GM12872 (cell line): Measurements from ENCODE around the gene LHPP.

Source experiments
- TF ChIP-seq, protein P1 (sequence below): IDR thresholded peaks from 3 replicates; pipeline ENCODE4 v1.5.1; 2011; ENCODE audit warnings: low read depth, mild to moderate bottlenecking, low read length, moderate library complexity; ENCODE audit not compliant: insufficient read depth

The LHPP gene

DNA sequence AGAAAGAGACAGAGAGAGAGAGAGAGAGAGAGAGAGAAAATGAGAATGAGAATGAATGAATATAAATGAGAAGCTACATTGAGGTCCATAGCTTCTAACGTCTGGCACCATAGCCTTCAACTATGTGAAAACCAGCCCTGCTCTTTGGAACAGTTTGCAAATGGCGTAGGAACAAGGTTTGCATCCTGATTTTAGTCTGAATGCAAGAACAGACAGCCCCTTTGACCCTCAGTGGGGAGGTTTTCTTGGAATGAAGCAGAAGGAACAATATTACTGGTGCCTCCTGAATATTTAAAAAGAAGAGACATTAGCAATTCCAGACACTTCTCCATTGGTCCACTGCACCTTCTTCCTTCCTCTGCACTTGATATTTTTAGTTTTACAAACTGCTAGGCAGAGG lies 23.0 kb downstream of the LHPP start:
- TF ChIP-seq, protein P1, sequence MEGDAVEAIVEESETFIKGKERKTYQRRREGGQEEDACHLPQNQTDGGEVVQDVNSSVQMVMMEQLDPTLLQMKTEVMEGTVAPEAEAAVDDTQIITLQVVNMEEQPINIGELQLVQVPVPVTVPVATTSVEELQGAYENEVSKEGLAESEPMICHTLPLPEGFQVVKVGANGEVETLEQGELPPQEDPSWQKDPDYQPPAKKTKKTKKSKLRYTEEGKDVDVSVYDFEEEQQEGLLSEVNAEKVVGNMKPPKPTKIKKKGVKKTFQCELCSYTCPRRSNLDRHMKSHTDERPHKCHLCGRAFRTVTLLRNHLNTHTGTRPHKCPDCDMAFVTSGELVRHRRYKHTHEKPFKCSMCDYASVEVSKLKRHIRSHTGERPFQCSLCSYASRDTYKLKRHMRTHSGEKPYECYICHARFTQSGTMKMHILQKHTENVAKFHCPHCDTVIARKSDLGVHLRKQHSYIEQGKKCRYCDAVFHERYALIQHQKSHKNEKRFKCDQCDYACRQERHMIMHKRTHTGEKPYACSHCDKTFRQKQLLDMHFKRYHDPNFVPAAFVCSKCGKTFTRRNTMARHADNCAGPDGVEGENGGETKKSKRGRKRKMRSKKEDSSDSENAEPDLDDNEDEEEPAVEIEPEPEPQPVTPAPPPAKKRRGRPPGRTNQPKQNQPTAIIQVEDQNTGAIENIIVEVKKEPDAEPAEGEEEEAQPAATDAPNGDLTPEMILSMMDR: no peak

DNA sequence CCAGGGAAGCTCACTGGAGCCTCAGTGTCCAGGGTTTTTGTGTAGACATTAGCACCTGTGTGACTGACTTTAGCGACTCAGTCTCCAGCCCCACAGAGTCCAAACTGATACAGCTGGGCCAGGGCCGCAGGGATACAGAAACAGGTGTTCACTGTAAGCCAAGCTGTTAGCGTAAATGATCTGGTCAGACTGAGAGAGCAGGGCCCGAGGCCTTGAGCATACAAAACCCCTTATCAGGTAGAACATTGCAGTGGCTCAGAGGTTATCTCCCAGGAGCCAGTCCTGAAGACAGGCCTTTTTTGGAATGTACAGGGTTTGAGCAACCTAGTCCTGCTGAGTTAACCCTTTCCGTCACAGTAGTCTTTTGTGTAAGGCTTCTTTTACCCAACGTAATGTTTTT lies 25.0 kb downstream of the LHPP start:
- TF ChIP-seq, protein P1: no peak

DNA sequence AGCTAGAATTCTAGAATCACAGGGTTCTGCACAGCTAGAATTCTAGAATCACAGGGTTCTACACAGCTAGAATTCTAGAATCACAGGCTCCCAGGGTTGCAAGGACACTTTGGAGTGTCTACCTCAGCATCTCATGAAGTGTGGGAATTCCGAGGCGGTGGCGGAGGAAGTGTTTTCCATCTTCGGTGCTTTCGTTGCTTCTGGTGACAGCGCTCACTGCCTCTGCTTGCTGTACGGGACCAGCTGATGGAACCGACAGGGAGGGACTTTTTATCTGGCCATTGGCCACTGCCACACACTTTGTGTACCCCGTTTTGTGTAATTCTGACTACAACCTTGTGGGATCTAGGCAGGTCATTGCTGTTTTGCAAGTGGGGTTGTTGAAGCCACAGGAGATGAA lies 29.5 kb downstream of the LHPP start:
- TF ChIP-seq, protein P1: no peak

DNA sequence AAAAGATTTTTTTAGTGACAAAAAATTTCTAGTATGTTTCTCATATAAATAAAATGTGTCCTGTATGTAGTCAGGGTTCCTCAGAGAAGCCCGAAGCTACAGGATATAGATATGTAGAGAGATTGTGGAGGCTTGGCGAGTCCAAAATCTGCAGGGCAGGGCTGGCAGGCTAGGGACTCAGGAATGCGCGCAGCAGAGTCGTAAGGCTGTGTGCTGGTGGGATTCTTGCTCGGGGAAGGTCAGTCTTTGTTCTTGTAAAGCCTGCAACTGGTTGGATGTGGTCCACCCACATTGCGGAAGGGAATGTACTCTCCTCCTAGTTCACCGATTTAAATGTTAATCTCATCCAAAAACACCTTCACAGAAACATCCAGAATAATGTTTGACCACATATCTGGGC lies 30.6 kb downstream of the LHPP start:
- TF ChIP-seq, protein P1: no peak

DNA sequence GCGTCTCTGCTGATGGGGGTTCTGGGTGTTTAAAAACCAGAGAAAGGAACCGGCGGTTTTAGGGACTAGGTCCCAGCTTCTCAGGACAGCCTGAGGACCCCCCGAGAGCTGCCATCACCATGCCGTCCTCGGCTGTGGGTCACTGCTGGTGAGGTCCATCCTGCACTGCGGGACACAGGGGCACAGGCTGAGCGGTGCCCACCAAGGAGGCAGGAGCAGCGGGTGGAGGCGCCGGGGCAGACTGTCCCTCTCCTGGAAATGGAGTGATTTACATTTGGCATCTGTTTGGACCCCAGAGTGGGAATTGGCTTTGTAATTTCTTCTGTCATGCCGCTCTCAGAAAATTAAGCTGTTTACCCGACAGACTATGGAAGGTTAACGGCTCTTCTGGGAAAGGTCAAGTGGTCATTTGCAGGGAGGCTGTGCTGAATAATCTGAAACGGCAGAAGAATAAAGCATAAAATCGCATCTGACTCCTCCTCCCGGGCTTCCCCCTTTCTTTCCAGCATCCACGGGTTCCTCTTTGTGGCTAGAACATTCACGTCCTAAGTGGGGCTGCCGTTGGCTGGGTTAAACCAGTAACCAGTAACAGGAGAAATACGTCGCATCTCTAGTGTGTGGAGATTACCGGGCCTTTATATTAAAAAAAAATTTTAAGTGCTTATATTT lies 31.7 kb downstream of the LHPP start:
- TF ChIP-seq, protein P1: no peak

DNA sequence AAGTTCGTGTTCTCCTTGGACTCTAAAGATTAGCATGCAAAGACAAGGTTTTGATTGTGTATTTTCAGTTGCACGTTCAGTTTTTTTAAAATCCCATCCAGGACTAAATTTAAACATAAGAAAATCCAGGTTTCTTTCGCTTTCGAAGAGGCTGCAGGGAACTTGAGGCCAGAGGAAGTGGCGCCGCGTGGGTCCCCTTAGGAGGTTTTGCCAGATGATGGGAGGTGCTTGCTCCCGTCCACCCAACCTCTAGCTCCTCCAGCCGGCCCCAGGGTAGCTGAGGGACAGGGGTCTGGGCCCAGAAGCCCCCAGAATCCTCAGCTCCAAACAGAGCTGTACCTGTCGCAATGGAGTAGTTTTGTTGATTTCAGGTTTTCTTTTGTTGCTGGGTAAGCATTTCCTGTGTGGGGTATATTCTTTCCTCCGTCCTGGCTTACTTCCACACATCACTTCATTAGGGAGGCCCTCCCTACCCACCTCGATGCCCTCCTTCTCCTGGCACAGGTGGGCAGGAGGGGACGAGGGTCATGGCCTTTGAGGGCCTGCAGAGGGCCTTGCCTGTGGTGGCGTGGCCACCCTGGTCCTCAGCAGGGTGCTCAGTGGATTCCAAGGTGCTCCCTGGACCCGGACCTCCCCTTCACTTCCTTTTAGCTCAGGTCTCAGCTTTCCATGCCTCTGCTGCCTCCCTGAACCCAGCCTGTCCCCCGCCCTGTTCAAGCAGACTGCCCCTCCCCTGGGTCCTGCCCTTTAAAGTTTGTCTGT lies 32.6 kb downstream of the LHPP start:
- TF ChIP-seq, protein P1: no peak

DNA sequence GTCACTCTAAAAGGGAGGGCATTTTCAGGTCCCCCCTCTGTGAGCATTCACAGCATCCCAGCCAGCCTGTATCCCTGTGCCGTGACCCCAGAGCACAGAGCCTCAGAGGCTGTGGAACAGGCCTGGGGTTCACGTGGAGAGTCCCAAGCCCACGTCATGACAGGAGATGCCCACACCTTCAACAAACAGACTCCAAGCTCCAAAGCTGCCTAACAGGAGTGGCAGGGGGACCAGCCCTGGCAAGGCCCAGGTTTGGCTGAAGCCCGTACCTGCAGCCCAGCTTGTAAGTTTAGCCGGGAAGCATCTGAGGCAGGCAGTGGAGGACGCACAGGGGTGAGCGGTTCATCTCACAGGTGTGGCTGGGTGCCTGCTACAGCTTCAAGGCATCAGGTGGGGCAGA lies 33.5 kb downstream of the LHPP start:
- TF ChIP-seq, protein P1: no peak
